ENCODE results near the gene C13orf46. TPM values are rescaled to one million over a fixed set of nuclear protein-coding genes. Genes with fewer than 3 reads are reported as not detected.

The C13orf46 gene
- polyA plus RNA-seq, 2 of the 4 experiments (the other 2 are of a cell fraction), result 0.05 to 0.13 TPM

DNA sequence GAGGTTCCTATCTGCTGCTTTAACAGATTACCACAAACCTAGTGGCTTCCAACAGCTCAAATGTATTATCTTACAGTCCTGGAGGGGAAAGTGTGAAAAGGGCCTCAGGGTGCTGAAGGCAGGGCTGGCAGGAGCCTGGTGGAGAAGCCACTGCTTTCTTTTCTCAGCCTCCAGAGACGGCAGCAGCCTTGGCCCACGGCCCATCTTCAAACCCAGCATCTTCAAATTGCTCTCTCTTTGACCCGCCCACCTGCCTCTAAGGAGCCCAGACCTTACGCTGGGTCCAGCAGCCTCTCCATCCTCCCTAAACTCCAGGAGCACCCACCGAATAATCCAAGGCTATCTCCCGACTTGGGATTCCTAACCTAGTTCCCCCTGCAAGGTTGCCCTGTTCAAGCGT is 35.6 kb downstream of the C13orf46 start:
- Histone ChIP-seq H3K4me1 (no peaks in the 10 kb centered on the region), H3K9me3 (no peaks in the 10 kb centered on the region), H3K4me2 (no peak overlapping the region), H3K27ac (no peak overlapping the region), H3K4me3 (no peak overlapping the region)
- FAIRE-seq (no peak), ATAC-seq (no peak), DNase-seq (ENCODE audit: low read depth in 1 of 2, low spot score in 1 of 2) (no peak)
- TF ChIP-seq PBX3 (IDR thresholded peaks at IDR 0.05) (no peak), TFCP2L1 (CRISPR knock-in tag; IDR thresholded peaks at IDR 0.05) (no peak)
- ChIA-PET CTCF (no interaction called here), POLR2A (no interaction called here)
- 51% methylated on average over 7 of the region's 7 CpGs for WGBS (ENCODE audit: missing lambda C conversion rate)

- WGBS (ENCODE audit: missing lambda C conversion rate), result 79% methylated on average over 20 of the region's 20 CpGs
- Histone ChIP-seq H3K4me2 (no peak overlapping the region), H3K9me3 (no peaks in the 10 kb centered on the region), H3K27ac (no peak overlapping the region), H3K4me1 (no peaks in the 10 kb centered on the region), H3K4me3 (no peak overlapping the region)
- FAIRE-seq (no peak), ATAC-seq (no peak), DNase-seq (ENCODE audit: low read depth in 1 of 2, low spot score in 1 of 2) (no peak)
- TF ChIP-seq, protein P1, sequence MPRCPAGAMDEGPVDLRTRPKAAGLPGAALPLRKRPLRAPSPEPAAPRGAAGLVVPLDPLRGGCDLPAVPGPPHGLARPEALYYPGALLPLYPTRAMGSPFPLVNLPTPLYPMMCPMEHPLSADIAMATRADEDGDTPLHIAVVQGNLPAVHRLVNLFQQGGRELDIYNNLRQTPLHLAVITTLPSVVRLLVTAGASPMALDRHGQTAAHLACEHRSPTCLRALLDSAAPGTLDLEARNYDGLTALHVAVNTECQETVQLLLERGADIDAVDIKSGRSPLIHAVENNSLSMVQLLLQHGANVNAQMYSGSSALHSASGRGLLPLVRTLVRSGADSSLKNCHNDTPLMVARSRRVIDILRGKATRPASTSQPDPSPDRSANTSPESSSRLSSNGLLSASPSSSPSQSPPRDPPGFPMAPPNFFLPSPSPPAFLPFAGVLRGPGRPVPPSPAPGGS (IDR thresholded peaks at IDR 0.05), result no peak
- TF ChIP-seq MAFK (IDR thresholded peaks at IDR 0.05; ENCODE audit: partially characterized antibody), result no peak
- TF ChIP-seq TP53 (CRISPR knock-in tag; IDR thresholded peaks at IDR 0.05), result no peak
- no peak for TF ChIP-seq ESRRA (IDR thresholded peaks at IDR 0.05; ENCODE audit: borderline replicate concordance, low read length)
- TF ChIP-seq HOXB13 (CRISPR knock-in tag; IDR thresholded peaks at IDR 0.05; ENCODE audit: low read depth), result no peak
- TF ChIP-seq, protein P2, sequence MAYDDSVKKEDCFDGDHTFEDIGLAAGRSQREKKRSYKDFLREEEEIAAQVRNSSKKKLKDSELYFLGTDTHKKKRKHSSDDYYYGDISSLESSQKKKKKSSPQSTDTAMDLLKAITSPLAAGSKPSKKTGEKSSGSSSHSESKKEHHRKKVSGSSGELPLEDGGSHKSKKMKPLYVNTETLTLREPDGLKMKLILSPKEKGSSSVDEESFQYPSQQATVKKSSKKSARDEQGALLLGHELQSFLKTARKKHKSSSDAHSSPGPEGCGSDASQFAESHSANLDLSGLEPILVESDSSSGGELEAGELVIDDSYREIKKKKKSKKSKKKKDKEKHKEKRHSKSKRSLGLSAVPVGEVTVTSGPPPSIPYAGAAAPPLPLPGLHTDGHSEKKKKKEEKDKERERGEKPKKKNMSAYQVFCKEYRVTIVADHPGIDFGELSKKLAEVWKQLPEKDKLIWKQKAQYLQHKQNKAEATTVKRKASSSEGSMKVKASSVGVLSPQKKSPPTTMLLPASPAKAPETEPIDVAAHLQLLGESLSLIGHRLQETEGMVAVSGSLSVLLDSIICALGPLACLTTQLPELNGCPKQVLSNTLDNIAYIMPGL (CRISPR knock-in tag; IDR thresholded peaks at IDR 0.05; ENCODE audit: borderline replicate concordance), result no peak
- TF ChIP-seq HDAC2 (IDR thresholded peaks at IDR 0.05), result no peak
- TF ChIP-seq POLR2AphosphoS2 (conservative IDR thresholded peaks at IDR 0.05; ENCODE audit: low read length), result no peak
- TF ChIP-seq ATOH8 (CRISPR knock-in tag; IDR thresholded peaks at IDR 0.05; ENCODE audit: low read depth), result no peak
- TF ChIP-seq CBX8 (IDR thresholded peaks at IDR 0.05), result no peak
- TF ChIP-seq USF2 (IDR thresholded peaks at IDR 0.05), result no peak
- no peak for TF ChIP-seq SMC3 (IDR thresholded peaks at IDR 0.05)
- ChIA-PET CTCF (interaction anchor here (1.0 kb wide), 1 partner anchor 9 kb away, joined by 3 read pairs; no protein-coding TSS in a partner anchor), POLR2A (no interaction called here)
Measured at GRCh38 chr13:113937527-113938180, 36.2 kb downstream of the C13orf46 start.

DNA sequence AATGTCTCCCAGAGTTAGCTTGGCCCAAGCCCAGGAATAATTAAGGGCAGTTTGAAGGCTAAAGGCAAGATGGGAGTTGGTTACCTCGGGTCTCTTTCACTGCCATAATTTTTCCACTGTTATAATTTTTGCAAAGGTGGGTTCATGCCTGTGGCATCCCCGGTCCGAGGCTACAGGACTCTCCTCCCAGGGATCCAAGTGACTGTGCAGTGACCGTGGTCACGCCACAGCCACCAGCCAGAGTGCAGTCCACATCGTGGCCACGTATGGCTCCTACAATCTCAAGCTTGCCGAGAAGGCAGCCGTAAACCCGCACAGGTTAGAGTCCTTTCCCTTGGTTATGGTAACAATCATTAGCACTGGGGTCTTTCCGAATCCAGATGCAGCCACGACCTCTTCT is 36.8 kb downstream of the C13orf46 start:
- no peaks in the 10 kb centered on the region for H3K9me3 ChIP-seq
- WGBS (ENCODE audit: missing lambda C conversion rate), result 47% methylated on average over 12 of the region's 12 CpGs
- TF ChIP-seq NPAS2 (CRISPR knock-in tag; IDR thresholded peaks at IDR 0.05; ENCODE audit: borderline replicate concordance) (no peak), ZFP36 (IDR thresholded peaks at IDR 0.05; ENCODE audit: borderline replicate concordance, partially characterized antibody) (no peak), CBX2 (IDR thresholded peaks at IDR 0.05; ENCODE audit: borderline replicate concordance, low read depth) (no peak), HOXB13 (CRISPR knock-in tag; IDR thresholded peaks at IDR 0.05; ENCODE audit: low read depth) (no peak), BHLHE40 (IDR thresholded peaks at IDR 0.05; ENCODE audit: low read depth, low read length) (no peak), RAD21 (conservative IDR thresholded peaks at IDR 0.05 in 1 of 2, IDR thresholded peaks at IDR 0.05 in 1 of 2) (no peak), CHD2 (IDR thresholded peaks at IDR 0.05; ENCODE audit: low read length, partially characterized antibody) (no peak), HES2 (IDR thresholded peaks at IDR 0.05) (no peak), ELK1 (IDR thresholded peaks at IDR 0.05; ENCODE audit: low read depth, low read length) (no peak), USF2 (IDR thresholded peaks at IDR 0.05) (no peak), RNF2 (IDR thresholded peaks at IDR 0.05; ENCODE audit: borderline replicate concordance, low read depth) (no peak), POLR2A (IDR thresholded peaks at IDR 0.05; ENCODE audit: low read length) (no peak)
- no peak for FAIRE-seq
- no peak for DNase-seq (ENCODE audit: low read depth in 1 of 2, low spot score in 1 of 2)
- ChIA-PET POLR2A (interaction anchor here (0.5 kb wide), 1 partner anchor 51 kb away, joined by 4 read pairs; no protein-coding TSS in a partner anchor), CTCF (interaction anchor here (1.0 kb wide), 1 partner anchor 10 kb away, joined by 3 read pairs; no protein-coding TSS in a partner anchor)
- H3K4me2 ChIP-seq, result no peak overlapping the region
- no peak overlapping the region for H3K4me3 ChIP-seq
- H3K4me1 ChIP-seq, result no peaks in the 10 kb centered on the region
- no peak for ATAC-seq
- H3K27ac ChIP-seq, result no peak overlapping the region
